Tibial nerve (tissue), 3 donors: Measurements from ENCODE around the gene IFI27L1.

Experiments used
- CTCF ChIP-seq, 5 experiments: fragments of 200-600 bp in 3 of 5; fragments of 450-650 bp in 2 of 5; sonication (generic) in 3 of 5; IDR thresholded peaks; one replicate each; pipeline ENCODE4 v1.5.1; 2016 to 2019; ENCODE audit warnings: antibody characterized with exemption in 5 of 5, mild to moderate bottlenecking in 3 of 5, moderate library complexity in 2 of 5
- POLR2A ChIP-seq, 2 donors: fragments of 450-650 bp; IDR thresholded peaks; one replicate each; pipeline ENCODE4 v1.6.1; 2017; ENCODE audit warnings: antibody characterized with exemption in 2 of 2, mild to moderate bottlenecking in 2 of 2, moderate library complexity in 2 of 2

GRCh38 chr14:94080621-94081385, at the start of gene IFI27L1, which contains the start of gene DDX24:
- TF ChIP-seq CTCF (IDR thresholded peaks at IDR 0.05) (peak in 2 of 5 experiments; percentile 27 to 40), POLR2A (IDR thresholded peaks at IDR 0.05) (peak; percentile 84 to 97)
